Measurements from ENCODE around the gene EFHC1. TPM values are rescaled to one million over a fixed set of nuclear protein-coding genes. Genes with fewer than 3 reads are reported as not detected.

Gene EFHC1
- total and polyA plus RNA-seq, 2 of the 13 experiments (the other 11 are each of a cell fraction or from before 2014, with no cell fraction given), result 23.4 to 29.5 TPM

DNA sequence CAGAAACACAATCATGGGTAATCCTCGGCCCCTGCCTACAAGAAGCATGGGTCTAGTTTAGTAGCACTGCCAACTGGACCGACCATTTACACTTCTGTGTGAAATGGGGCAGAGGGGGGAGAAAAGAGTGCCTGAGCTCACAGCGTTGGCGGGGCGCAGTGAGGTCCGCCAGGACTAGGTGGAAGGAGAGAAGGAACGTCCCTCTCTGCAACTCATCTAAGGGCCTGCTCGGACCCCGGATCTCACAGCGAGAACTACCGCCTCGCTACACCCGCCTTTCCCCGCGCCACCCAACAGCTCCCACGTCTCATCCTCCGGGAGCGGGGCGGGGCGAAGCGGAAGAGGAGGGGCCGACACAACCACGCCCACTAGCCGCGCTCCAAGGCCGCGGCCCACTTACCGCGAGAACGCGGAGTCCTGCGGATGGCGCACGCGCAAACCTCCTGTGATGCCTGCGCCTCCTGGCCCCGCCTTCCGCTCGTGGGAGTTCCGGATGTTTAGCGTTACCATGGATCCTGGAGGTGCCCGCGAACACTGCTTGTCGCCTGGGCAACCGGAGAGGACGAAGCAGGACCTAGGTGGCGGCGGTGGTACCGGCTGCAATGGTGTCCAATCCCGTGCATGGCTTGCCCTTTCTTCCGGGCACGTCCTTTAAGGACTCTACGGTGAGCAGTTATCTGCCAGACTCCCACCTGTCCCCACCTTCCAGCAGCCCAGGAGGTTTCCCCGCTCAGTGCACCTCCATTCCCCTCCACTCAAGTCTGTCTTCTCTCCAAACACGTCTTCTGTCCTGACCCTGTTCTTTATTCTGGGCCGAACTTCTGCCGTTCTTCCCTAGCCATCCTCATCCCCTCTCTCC lies at the start of gene EFHC1 (continued):
- TF ChIP-seq ZNF576 (CRISPR knock-in tag; IDR thresholded peaks at IDR 0.05) (no peak), MIER2 (CRISPR knock-in tag; IDR thresholded peaks at IDR 0.05) (peak; percentile 63; the same call in 1 of the 2 replicates), GTF3A (CRISPR knock-in tag; conservative IDR thresholded peaks at IDR 0.05) (peak; percentile 78; the same call in 1 of the 2 replicates), GMEB1 (CRISPR knock-in tag; IDR thresholded peaks at IDR 0.05; ENCODE audit: borderline replicate concordance) (peak; percentile 80), KLF16 (CRISPR knock-in tag; IDR thresholded peaks at IDR 0.05) (peak in 1 of 2 experiments; percentile 91; a peak in 2 of 4 replicates), NFKBIZ (CRISPR knock-in tag; IDR thresholded peaks at IDR 0.05) (peak; percentile 92), THAP8 (CRISPR knock-in tag; IDR thresholded peaks at IDR 0.05; ENCODE audit: borderline replicate concordance) (peak; percentile 22; the same call in 1 of the 2 replicates), GRHL1 (CRISPR knock-in tag; conservative IDR thresholded peaks at IDR 0.05) (no peak), ZNF772 (CRISPR knock-in tag; IDR thresholded peaks at IDR 0.05) (peak; percentile 76), NFYC (CRISPR knock-in tag; IDR thresholded peaks at IDR 0.05) (peak; percentile 56), PRDM4 (CRISPR knock-in tag; IDR thresholded peaks at IDR 0.05; ENCODE audit: borderline replicate concordance) (no peak)
- TF ChIP-seq, protein P1, sequence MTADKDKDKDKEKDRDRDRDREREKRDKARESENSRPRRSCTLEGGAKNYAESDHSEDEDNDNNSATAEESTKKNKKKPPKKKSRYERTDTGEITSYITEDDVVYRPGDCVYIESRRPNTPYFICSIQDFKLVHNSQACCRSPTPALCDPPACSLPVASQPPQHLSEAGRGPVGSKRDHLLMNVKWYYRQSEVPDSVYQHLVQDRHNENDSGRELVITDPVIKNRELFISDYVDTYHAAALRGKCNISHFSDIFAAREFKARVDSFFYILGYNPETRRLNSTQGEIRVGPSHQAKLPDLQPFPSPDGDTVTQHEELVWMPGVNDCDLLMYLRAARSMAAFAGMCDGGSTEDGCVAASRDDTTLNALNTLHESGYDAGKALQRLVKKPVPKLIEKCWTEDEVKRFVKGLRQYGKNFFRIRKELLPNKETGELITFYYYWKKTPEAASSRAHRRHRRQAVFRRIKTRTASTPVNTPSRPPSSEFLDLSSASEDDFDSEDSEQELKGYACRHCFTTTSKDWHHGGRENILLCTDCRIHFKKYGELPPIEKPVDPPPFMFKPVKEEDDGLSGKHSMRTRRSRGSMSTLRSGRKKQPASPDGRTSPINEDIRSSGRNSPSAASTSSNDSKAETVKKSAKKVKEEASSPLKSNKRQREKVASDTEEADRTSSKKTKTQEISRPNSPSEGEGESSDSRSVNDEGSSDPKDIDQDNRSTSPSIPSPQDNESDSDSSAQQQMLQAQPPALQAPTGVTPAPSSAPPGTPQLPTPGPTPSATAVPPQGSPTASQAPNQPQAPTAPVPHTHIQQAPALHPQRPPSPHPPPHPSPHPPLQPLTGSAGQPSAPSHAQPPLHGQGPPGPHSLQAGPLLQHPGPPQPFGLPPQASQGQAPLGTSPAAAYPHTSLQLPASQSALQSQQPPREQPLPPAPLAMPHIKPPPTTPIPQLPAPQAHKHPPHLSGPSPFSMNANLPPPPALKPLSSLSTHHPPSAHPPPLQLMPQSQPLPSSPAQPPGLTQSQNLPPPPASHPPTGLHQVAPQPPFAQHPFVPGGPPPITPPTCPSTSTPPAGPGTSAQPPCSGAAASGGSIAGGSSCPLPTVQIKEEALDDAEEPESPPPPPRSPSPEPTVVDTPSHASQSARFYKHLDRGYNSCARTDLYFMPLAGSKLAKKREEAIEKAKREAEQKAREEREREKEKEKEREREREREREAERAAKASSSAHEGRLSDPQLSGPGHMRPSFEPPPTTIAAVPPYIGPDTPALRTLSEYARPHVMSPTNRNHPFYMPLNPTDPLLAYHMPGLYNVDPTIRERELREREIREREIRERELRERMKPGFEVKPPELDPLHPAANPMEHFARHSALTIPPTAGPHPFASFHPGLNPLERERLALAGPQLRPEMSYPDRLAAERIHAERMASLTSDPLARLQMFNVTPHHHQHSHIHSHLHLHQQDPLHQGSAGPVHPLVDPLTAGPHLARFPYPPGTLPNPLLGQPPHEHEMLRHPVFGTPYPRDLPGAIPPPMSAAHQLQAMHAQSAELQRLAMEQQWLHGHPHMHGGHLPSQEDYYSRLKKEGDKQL (CRISPR knock-in tag; IDR thresholded peaks at IDR 0.05; ENCODE audit: low read depth), result no peak
- TF ChIP-seq, protein P2, sequence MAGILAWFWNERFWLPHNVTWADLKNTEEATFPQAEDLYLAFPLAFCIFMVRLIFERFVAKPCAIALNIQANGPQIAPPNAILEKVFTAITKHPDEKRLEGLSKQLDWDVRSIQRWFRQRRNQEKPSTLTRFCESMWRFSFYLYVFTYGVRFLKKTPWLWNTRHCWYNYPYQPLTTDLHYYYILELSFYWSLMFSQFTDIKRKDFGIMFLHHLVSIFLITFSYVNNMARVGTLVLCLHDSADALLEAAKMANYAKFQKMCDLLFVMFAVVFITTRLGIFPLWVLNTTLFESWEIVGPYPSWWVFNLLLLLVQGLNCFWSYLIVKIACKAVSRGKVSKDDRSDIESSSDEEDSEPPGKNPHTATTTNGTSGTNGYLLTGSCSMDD (CRISPR knock-in tag; IDR thresholded peaks at IDR 0.05), result no peak
